ENCODE measurements around the gene TSC22D1. TPM values are rescaled to one million over a fixed set of nuclear protein-coding genes. Genes with fewer than 3 reads are reported as not detected.

The TSC22D1 gene
- total RNA-seq, 1 experiment from 2014 or later, result 227 TPM

GRCh38 chr13:44453881-44454280 lies 122.2 kb downstream of the TSC22D1 start:
- DNase-seq (ENCODE audit: low read depth), result no peak

GRCh38 chr13:44453069-44453468 lies 123.1 kb downstream of the TSC22D1 start:
- DNase-seq (ENCODE audit: low read depth), result no peak

DNA sequence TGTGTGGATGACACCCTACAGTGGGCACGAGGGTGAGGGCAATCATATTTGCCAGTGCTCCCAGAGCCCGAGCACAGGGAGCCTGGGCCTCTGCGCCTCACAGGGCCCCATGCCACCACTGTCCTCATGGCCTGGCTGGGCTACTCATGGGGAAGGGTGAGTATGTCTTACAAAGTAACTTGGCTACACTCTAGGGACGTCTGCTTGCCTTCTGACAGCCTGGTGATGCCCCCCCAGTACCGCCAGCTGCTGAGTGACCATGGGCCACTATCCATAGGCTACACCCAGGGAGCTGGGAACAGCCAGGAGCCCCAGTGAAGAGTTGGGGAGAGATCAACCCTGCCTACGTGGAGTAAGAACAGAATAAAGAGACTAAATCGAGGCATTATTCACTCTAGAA lies 123.7 kb downstream of the TSC22D1 start:
- DNase-seq (ENCODE audit: low read depth), result no peak

GRCh38 chr13:44451651-44452050 lies 124.5 kb downstream of the TSC22D1 start:
- no peak for DNase-seq (ENCODE audit: low read depth)

DNA sequence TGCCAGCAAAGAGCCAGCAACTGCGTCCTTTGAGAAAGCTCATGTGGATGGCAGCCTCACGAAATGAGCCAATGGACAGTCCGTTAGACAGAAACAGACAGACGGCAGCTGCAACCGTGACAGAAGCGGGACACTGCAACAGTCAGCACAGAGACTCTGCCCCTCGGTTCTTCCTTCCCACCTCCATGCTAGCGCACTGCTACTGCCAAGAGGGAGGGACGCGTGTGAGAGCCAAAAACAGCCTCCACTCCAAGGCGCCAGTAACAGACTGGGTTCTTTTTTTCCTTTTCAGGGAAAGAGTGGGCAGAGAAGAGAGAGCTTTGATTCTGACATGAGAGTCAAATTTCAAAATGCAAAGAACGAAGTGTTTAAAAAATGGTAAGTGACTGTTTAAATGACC lies 125.0 kb downstream of the TSC22D1 start:
- no peak for DNase-seq (ENCODE audit: low read depth)

GRCh38 chr13:44449999-44450821 lies 125.9 kb downstream of the TSC22D1 start:
- DNase-seq (ENCODE audit: low read depth), result no peak

DNA sequence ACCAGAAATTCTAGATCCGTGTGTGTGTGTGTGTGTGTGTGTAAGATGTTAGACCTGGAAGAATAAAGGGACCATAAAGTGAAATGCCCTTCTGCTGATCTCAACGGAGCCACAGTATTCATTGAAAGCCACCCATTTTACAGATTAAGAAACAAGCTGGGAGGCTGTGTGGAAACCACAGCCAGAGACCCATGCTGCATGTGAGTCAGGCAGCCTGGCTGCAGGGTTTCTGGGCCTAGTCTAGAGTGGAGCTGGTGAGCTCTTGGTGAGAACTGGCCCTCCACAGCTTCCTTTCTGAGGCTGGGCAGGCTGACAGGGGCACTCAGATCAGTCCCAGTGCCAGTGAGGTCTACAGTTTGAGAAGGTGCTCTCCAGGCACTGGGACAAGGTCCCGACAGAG lies 127.3 kb downstream of the TSC22D1 start:
- no peak for DNase-seq (ENCODE audit: low read depth)

DNA sequence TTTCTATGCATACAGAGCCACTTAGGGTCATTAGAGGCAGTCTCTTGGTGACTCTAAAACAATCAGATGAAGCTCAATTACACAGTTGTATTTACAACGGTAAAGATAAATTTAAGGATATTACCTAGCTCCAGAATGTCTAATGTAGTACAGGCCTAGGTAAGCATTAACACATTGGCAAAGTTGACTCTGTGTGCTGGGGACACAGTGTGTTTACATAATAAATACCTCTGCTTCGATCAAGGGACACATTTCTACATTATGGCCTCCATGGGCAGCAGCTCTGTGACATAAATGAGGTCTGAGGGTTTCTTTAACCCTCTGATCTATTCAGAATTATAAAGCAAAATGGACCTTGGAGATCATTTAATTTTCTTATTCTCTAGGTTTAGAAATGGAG lies 127.8 kb downstream of the TSC22D1 start:
- no peak for DNase-seq (ENCODE audit: low read depth)

- no peak for DNase-seq (ENCODE audit: low read depth)
These were observed 128.3 kb downstream of the TSC22D1 start for GRCh38 chr13:44447783-44448321.

GRCh38 chr13:44440046-44440608 lies 136.0 kb downstream of the TSC22D1 start:
- no peak for DNase-seq (ENCODE audit: low read depth)

DNA sequence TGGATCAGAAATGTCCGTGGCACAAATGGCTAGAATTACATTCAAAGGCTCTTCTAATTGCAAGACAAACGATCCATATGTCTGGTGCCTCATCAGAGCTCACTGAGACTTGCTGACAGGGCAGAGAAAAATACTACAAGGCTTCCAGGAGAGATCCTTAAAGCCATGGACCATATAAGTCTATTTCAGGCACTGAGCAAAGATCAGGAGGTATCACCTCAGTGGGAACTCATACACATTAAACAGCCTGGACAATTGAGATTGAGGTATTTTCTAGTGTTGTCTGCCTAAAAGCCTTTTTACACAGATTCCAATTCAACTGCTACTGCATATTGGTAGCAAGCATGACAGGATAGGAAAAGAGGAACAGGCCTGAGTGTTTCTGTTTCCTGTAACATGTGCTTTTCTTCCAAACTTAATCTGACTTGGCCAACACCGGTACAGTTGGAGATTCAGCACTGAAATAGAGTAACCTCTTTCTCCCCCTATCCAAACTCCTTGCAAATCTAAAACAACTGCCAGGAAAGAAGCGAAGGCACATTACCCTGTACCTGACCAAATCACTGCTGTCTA lies 136.6 kb downstream of the TSC22D1 start:
- no peak for DNase-seq (ENCODE audit: low read depth)

GRCh38 chr13:44438234-44438579 lies 137.9 kb downstream of the TSC22D1 start:
- no peak for DNase-seq (ENCODE audit: low read depth)

DNA sequence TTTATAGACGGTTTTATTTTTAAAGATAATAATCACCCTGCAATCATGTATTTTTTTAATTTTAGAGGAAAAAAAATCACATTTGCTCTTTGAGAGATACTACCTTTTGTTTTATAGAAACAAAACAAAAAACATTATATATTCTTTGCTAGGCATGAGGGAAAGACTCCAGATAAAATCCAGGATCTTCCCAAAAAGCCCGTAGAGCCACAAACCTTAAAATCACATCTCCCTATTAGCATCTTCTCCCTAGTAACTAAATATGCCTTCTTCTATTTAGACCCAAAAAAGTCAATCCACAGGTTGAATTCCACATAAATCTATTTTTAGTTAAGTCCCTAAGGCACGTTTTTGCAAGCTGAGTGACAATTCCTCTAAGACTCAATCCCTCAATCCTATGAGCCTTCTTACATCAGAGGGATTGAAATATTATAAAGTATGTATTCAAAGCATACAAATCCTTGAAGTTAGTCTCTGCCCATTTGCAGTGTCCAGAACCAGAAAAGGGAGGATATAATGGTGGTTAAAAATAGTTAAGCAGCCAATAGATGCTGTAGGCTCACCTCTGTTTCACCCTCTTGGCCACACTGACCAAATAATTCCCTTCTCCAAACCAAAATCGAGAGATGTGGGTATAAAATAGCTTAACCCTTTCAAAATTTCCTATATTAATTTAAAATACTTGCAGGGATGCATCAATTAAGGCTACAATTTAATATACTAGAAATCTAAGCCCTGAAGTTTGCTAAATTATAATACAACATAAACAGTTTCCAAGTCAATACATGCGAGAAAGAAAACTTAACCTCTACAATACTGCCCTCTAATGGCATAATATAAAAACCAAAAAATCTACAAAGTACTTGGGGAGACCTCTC lies 138.5 kb downstream of the TSC22D1 start:
- DNase-seq (ENCODE audit: low read depth), result peak; percentile 56

- peak; percentile 95 for DNase-seq (ENCODE audit: low read depth)
These were observed 139.4 kb downstream of the TSC22D1 start for GRCh38 chr13:44436589-44437337.

DNA sequence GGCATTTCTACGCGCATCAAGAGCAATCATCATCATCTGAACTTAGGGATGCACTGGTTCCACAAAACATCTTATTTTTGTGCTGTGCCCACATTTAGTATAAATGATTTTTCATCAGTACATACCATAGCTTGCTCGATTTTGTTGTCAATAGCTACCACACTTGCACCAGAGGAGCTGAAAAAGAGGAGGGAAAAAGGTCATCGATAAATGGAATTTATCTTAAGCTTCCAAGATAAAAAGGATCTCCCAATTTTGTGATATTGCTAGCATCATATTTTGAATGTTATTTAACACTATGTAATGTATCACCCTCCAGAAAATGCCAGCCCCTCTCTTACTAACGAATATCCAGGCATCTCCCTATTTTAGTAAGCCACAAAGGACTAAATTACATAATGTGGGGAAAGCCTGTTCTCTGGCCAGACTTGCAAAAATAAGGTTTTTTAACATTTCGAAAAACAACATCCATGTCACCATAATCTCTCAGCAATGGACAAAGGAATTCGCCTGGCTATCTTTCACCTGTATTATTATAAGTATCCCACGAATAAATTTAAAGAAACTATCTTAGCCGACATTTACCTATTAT lies 140.1 kb downstream of the TSC22D1 start:
- DNase-seq (ENCODE audit: low read depth), result no peak

DNA sequence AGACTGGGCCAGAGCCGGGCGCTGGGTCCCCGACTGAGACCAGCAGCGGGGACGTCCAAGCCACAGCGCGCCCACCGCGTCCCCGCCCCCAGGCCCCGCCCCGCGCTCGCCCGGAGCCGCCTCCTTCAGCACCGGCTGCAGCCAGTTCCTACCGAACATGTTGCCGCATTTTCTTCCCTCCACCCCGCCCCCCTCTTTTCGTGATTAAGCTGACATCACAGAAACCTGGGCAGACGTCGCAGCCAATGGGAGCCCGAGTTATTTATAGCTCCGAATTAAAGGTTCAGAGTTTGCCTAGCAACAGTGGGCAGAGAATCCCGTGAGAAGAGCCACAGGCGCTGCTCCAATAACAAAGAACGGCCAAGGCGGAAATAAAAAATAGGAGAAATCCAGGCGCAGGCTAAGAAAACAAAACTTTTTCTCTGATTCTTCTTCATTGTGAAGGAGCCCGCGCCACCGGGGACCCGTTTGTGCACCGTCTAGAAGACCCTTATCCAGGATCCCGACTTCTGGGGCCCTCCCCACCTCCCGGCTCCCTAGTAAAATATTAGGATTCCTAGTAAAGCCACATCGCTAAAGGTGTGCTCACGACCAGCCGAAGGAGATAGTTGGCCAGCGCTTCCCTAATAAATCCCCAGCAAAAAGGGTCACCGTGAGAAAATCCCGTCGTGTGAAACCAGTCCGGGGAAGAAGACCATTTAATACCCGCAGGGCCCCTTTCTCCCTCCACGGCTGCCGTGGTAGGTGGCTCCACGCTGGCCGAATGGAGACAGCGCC lies 140.8 kb downstream of the TSC22D1 start:
- DNase-seq (ENCODE audit: low read depth), result peak; percentile 97

DNA sequence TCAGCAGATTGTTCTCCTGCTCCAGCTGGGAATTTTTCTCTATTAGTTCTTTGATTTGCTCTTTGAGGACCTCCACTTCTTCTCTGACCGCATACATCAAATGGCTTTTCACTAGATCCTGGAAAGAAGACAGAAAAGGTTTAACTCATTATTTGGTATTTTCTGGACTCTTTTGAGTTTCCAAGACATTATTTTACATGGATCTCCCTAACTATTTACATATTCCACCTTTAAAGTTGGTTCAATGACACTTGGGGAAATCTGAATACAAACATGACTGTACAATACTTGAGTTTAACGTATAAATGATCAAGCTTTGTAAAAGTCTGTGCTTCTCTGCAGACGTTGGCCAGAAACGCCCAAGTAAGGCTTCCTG lies 141.4 kb downstream of the TSC22D1 start:
- no peak for DNase-seq (ENCODE audit: low read depth)

DNA sequence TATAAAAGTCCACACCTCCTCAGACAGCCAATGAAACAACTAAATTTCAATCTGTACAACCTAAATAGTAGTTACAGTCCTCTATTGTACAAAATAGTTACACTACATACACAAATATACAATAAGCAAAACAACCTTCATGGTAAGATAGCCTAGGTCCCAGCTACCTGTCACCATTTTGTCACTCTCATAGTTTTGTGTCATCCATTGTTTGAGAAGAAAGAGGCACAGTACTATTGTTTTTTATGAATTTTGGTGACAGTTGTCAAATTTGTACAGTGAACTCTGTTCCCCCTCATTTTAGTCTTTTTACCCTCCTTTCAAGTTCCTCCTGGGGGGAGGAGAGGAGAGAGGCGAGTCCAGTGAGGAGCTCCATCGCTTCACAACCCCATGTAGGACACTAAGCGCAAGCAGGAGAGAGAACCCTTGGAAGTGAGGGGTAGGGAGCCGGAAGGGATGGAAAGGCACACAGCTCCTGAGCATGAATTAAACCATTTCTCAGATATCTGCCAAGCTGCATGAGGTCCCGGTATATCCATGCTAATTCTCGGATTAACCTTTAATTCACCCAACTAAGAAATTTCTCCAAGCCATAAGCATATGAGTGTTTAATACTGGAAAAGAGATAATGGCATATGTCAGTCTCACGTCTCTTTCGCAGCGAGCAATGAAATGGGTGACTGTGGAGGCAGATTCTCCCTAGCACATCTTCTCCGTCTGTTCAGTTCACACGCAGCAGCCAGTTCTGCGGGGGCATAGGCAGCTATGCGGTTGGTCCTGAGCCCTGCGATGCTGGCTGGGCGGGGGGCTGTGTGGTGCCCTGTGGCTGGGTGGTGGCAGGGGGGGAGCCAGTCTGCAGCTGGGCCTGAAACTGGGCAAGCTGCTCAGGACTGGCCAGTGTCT lies 142.0 kb downstream of the TSC22D1 start:
- DNase-seq (ENCODE audit: low read depth), result no peak

DNA sequence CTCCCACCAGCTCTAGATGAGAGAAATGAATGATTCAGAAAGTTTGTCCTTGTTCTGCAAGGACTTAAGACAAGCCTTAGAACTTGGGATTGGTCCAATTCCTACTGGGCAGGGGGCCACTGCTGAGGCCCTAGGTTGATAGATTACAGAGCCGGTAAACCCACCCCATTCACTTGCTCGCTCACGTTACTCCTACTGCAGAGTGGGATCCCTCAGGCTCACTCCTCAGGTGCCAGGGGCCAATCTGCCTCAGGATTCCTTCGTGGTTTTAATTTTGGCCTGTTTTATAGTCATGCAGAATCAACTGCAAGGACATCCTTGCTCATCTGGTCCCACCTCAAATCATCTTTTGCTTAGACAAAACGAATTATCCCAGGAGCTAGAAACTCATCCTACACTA lies 143.5 kb downstream of the TSC22D1 start:
- DNase-seq (ENCODE audit: low read depth), result peak; percentile 43

Measured in RPMI7951 (cell line).